T-helper 17 cell (primary cell): ENCODE data around the gene TTC7B. TPM values are rescaled to one million over a fixed set of nuclear protein-coding genes. Genes with fewer than 3 reads are reported as not detected.

ENCODE experiments used
- ATAC-seq: fragments of 150-1000 bp; cut with Tn5 transposase; 2 replicates; pipeline ENCODE4 v1.10.0; 2021; ENCODE audit warnings: mild to moderate bottlenecking, moderate library complexity
- DNase-seq, 3 donors: peaks; one replicate each; pipeline versions ENCODE4 v3.0.0 to v3.0.0-alpha.2; 2020 to 2021
- H3K9me3 ChIP-seq: one replicate; pipeline ENCODE4 v1.7.0; 2013; ENCODE audit warnings: low read length, mild to moderate bottlenecking; ENCODE audit not compliant: control insufficient read depth, poor library complexity, severe bottlenecking
- H3K27ac Mint-ChIP-seq: one replicate; pipeline ENCODE4 v1.8.0; 2022; ENCODE audit warnings: mild to moderate bottlenecking, moderate library complexity, mixed read lengths
- H3K27me3 Mint-ChIP-seq: one replicate; pipeline ENCODE4 v1.8.0; 2022; ENCODE audit warnings: mixed read lengths
- H3K36me3 Mint-ChIP-seq: one replicate; pipeline ENCODE4 v1.8.0; 2022; ENCODE audit warnings: low read depth, mixed read lengths
- H3K4me1 Mint-ChIP-seq: one replicate; pipeline ENCODE4 v1.8.0; 2022; ENCODE audit warnings: mild to moderate bottlenecking, mixed read lengths
- H3K4me3 Mint-ChIP-seq: one replicate; pipeline ENCODE4 v1.8.0; 2022; ENCODE audit warnings: mild to moderate bottlenecking, moderate library complexity, mixed read lengths
- total RNA-seq, 4 donors: library from RNA in 2 of 4; stranded (reverse) in 2 of 4; gene quantifications; one replicate each; pipeline ENCODE4 v1.2.3 and lab custom pipeline; 2022 to 2026

The TTC7B gene
- total RNA-seq, 2 donors from 2014 or later, result 2.5 to 28.3 TPM

DNA sequence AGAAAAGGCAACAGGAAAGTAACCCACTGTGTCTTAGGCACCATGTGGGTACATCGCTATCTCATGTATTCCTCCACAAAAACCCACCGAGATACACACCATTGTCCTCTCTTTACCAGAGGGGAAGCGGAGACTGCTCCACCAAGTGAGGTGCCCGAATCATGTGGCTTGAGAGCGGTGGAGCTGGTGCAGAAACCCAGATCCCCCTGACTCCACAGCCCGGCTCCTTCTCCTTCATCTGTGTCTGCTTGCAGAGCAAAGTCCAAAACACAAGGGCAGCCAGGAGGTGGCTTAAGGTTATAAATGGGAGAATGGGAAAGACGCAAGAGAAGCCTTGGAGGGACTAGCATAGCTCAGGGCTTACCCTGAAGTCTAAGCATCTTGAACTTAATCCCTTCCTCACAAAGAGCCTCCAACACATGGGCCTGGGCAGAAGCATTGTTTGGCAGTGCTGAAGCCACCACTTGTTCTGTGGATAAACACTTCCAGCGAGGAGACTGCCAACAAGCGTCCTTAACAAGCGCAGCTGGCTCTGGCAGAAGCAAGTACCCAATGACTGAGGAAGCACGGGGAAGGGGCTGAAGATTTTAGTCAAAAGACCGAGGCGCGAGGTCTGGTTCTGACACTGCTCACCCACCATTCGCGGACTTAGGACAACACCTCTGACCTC lies 83.0 kb downstream of the TTC7B start:
- DNase-seq, result no peak
- no peak overlapping the region for H3K4me3 Mint-ChIP-seq
- no peak for ATAC-seq
- H3K27me3 Mint-ChIP-seq, result peaks cover 15% of the 10 kb centered on the region
- H3K4me1 Mint-ChIP-seq, result peaks cover 3% of the 10 kb centered on the region
- H3K27ac Mint-ChIP-seq, result no peak overlapping the region
- no peaks in the 10 kb centered on the region for H3K9me3 ChIP-seq
- H3K36me3 Mint-ChIP-seq, result peaks cover 3% of the 10 kb centered on the region

GRCh38 chr14:90732718-90733117 lies 83.5 kb downstream of the TTC7B start:
- no peak overlapping the region for H3K27ac Mint-ChIP-seq
- ATAC-seq, result no peak
- no peak overlapping the region for H3K4me3 Mint-ChIP-seq
- peaks cover 15% of the 10 kb centered on the region for H3K27me3 Mint-ChIP-seq
- peaks cover 3% of the 10 kb centered on the region for H3K36me3 Mint-ChIP-seq
- DNase-seq, result no peak
- H3K9me3 ChIP-seq, result no peaks in the 10 kb centered on the region
- peaks cover 3% of the 10 kb centered on the region for H3K4me1 Mint-ChIP-seq

GRCh38 chr14:90732139-90732538 lies 84.1 kb downstream of the TTC7B start:
- peaks cover 15% of the 10 kb centered on the region for H3K27me3 Mint-ChIP-seq
- no peaks in the 10 kb centered on the region for H3K9me3 ChIP-seq
- DNase-seq (no peak), ATAC-seq (no peak)
- H3K36me3 Mint-ChIP-seq, result peaks cover 3% of the 10 kb centered on the region
- no peak overlapping the region for H3K4me3 Mint-ChIP-seq
- H3K27ac Mint-ChIP-seq, result no peak overlapping the region
- H3K4me1 Mint-ChIP-seq, result peaks cover 3% of the 10 kb centered on the region

DNA sequence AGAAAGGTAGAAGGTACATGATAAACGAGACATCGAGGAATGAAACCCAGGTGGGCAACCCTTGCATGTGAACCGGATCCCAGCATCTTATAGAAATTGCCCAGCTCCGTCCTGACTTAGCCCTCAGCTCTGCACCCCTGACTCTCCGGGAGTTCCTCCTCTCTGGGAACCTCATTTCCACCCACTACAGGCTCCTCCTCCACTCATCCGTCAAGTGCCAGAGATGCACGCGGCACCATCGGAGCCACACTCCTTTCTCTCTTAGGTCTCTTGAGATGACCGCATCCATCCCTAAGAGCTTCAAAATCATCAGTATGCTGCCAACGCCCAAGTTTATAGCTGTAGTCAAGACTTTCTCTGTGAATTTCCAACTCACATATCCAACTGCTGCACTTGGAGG lies 84.7 kb downstream of the TTC7B start:
- H3K9me3 ChIP-seq, result no peaks in the 10 kb centered on the region
- Mint-ChIP-seq H3K27me3 (peaks cover 15% of the 10 kb centered on the region), H3K27ac (no peak overlapping the region), H3K4me1 (peaks cover 3% of the 10 kb centered on the region), H3K4me3 (no peak overlapping the region), H3K36me3 (peaks cover 3% of the 10 kb centered on the region)
- no peak for DNase-seq
- no peak for ATAC-seq

- Mint-ChIP-seq H3K4me1 (peaks cover 3% of the 10 kb centered on the region), H3K4me3 (no peak overlapping the region), H3K27me3 (peaks cover 15% of the 10 kb centered on the region), H3K27ac (no peak overlapping the region), H3K36me3 (peaks cover 3% of the 10 kb centered on the region)
- DNase-seq (no peak), ATAC-seq (no peak)
- no peaks in the 10 kb centered on the region for H3K9me3 ChIP-seq
Measured at GRCh38 chr14:90730206-90730766, 85.9 kb downstream of the TTC7B start.

DNA sequence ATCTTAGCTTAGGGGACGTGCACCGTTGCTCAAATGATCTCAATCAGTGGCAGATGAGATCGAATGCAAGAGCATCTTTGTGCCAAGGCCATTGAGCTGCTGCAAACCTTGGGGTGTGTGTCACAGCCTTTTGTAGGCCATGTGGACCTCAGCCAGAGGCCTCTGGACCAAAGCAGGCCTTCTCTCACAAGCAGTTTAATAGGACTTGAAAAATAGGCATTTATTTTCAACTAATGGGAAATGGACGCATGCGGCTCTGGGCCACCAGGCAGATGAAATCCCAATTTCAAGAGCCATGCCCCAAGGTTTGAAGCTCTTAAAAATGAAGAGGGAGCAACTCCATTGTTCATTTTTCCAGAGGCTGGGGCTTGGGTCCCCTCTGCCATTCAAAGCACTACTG lies 87.3 kb downstream of the TTC7B start:
- ATAC-seq, result no peak
- Mint-ChIP-seq H3K36me3 (peaks cover 3% of the 10 kb centered on the region), H3K27me3 (peaks cover 15% of the 10 kb centered on the region), H3K27ac (no peak overlapping the region), H3K4me1 (peaks cover 3% of the 10 kb centered on the region), H3K4me3 (no peak overlapping the region)
- no peak for DNase-seq
- H3K9me3 ChIP-seq, result no peaks in the 10 kb centered on the region

DNA sequence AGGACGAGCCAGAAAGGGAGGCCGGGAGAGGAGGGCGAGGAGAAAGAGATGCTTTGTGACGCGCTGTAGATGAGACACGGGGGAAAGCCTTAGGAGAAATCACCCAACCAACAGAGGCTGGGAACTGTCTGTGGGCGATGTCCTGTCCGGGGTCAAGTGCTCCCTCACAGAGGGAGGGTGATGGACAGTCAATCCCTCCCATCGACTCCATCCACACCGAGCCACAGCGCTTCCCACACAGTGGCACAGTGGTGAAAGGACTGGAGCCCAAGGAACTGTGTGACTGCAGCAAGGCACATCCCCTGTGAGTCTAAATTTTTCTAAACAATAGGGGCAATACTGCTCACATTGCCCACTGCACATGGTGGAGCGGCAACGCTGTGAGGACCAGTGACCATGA lies 89.1 kb downstream of the TTC7B start:
- H3K9me3 ChIP-seq, result no peaks in the 10 kb centered on the region
- H3K27ac Mint-ChIP-seq, result no peak overlapping the region
- ATAC-seq, result no peak
- no peak overlapping the region for H3K4me3 Mint-ChIP-seq
- H3K27me3 Mint-ChIP-seq, result peaks cover 6% of the 10 kb centered on the region
- no peaks in the 10 kb centered on the region for H3K36me3 Mint-ChIP-seq
- H3K4me1 Mint-ChIP-seq, result peaks cover 3% of the 10 kb centered on the region
- DNase-seq, result no peak

GRCh38 chr14:90726656-90727055 lies 89.6 kb downstream of the TTC7B start:
- DNase-seq, result no peak
- no peak overlapping the region for H3K27ac Mint-ChIP-seq
- H3K36me3 Mint-ChIP-seq, result no peaks in the 10 kb centered on the region
- no peak for ATAC-seq
- H3K4me1 Mint-ChIP-seq, result peaks cover 3% of the 10 kb centered on the region
- H3K4me3 Mint-ChIP-seq, result no peak overlapping the region
- no peaks in the 10 kb centered on the region for H3K9me3 ChIP-seq
- H3K27me3 Mint-ChIP-seq, result peaks cover 6% of the 10 kb centered on the region

GRCh38 chr14:90724866-90725265 lies 91.4 kb downstream of the TTC7B start:
- H3K4me1 Mint-ChIP-seq, result no peaks in the 10 kb centered on the region
- no peaks in the 10 kb centered on the region for H3K36me3 Mint-ChIP-seq

DNA sequence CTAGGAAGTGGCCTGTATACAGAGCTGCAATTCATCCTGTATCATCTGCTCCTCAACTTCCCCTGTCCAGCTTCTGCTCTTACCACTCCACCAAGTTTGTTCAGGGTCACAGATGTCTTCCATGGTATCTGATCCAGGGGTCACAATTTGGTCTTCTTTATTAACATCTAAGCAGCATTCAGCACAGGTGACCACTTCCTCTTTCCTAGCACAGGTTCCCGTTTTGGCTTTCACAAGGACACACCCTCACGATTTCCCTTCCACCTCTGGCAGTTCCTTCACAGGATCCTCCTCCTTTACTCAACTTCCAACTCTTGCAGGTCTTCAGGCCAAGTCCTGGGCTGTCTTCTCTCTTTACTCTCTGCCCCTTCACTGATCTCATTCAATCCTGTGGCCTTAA lies 93.6 kb downstream of the TTC7B start:
- H3K36me3 Mint-ChIP-seq, result no peaks in the 10 kb centered on the region
- H3K27ac Mint-ChIP-seq, result no peak overlapping the region
- no peak overlapping the region for H3K4me3 Mint-ChIP-seq
- peaks cover 5% of the 10 kb centered on the region for H3K27me3 Mint-ChIP-seq
- no peaks in the 10 kb centered on the region for H3K9me3 ChIP-seq
- DNase-seq (no peak), ATAC-seq (no peak)
- H3K4me1 Mint-ChIP-seq, result no peaks in the 10 kb centered on the region

More at GRCh38 chr14:90724866-90725265, 91.4 kb downstream of the TTC7B start:
- DNase-seq (no peak), ATAC-seq (no peak)
- H3K27me3 Mint-ChIP-seq, result peaks cover 11% of the 10 kb centered on the region
- H3K9me3 ChIP-seq, result no peaks in the 10 kb centered on the region
- no peak overlapping the region for H3K4me3 Mint-ChIP-seq
- H3K27ac Mint-ChIP-seq, result no peak overlapping the region

- DNase-seq (no peak), ATAC-seq (no peak)
- Mint-ChIP-seq H3K27me3 (peaks cover 6% of the 10 kb centered on the region), H3K36me3 (no peaks in the 10 kb centered on the region), H3K4me1 (no peaks in the 10 kb centered on the region), H3K4me3 (no peak overlapping the region), H3K27ac (no peak overlapping the region)
- no peaks in the 10 kb centered on the region for H3K9me3 ChIP-seq
Measured at GRCh38 chr14:90721619-90722305, 94.5 kb downstream of the TTC7B start.

GRCh38 chr14:90720832-90721231 lies 95.4 kb downstream of the TTC7B start:
- DNase-seq (no peak), ATAC-seq (no peak)
- H3K9me3 ChIP-seq, result no peaks in the 10 kb centered on the region
- H3K4me1 Mint-ChIP-seq, result no peaks in the 10 kb centered on the region
- no peak overlapping the region for H3K27ac Mint-ChIP-seq
- H3K36me3 Mint-ChIP-seq, result no peaks in the 10 kb centered on the region
- H3K4me3 Mint-ChIP-seq, result no peak overlapping the region
- H3K27me3 Mint-ChIP-seq, result peaks cover 10% of the 10 kb centered on the region

GRCh38 chr14:90720336-90720735 lies 95.9 kb downstream of the TTC7B start:
- H3K9me3 ChIP-seq, result no peaks in the 10 kb centered on the region
- Mint-ChIP-seq H3K27ac (no peak overlapping the region), H3K36me3 (no peaks in the 10 kb centered on the region), H3K4me3 (no peak overlapping the region), H3K4me1 (no peaks in the 10 kb centered on the region), H3K27me3 (peaks cover 10% of the 10 kb centered on the region)
- ATAC-seq (no peak), DNase-seq (no peak)

- H3K9me3 ChIP-seq, result no peaks in the 10 kb centered on the region
- DNase-seq (no peak), ATAC-seq (no peak)
- peaks cover 3% of the 10 kb centered on the region for H3K4me1 Mint-ChIP-seq
- H3K27me3 Mint-ChIP-seq, result peaks cover 15% of the 10 kb centered on the region
- H3K36me3 Mint-ChIP-seq, result no peaks in the 10 kb centered on the region
- H3K27ac Mint-ChIP-seq, result no peak overlapping the region
- no peak overlapping the region for H3K4me3 Mint-ChIP-seq
Measured at GRCh38 chr14:90717916-90718315, 98.3 kb downstream of the TTC7B start.
